ENCODE data around the gene HDAC4.

Gene HDAC4

GRCh38 chr2:239129147-239129920 lies 271.5 kb downstream of the HDAC4 start:
- H3K4me3 ChIP-seq (ENCODE audit: low read depth, low read length): no peak overlapping the region
- no peak for DNase-seq (ENCODE audit: low read depth)
- TF ChIP-seq CTCF (IDR thresholded peaks at IDR 0.05; ENCODE audit: insufficient read depth, low read depth, low read length, missing control alignments): no peak

GRCh38 chr2:239128706-239129105 lies 272.1 kb downstream of the HDAC4 start:
- no peak overlapping the region for H3K4me3 ChIP-seq (ENCODE audit: low read depth, low read length)
- TF ChIP-seq CTCF (IDR thresholded peaks at IDR 0.05; ENCODE audit: insufficient read depth, low read depth, low read length, missing control alignments): no peak
- no peak for DNase-seq (ENCODE audit: low read depth)

- DNase-seq (ENCODE audit: low read depth): no peak
- no peak for TF ChIP-seq CTCF (IDR thresholded peaks at IDR 0.05; ENCODE audit: insufficient read depth, low read depth, low read length, missing control alignments)
- H3K4me3 ChIP-seq (ENCODE audit: low read depth, low read length): no peak overlapping the region
Measured at GRCh38 chr2:239127513-239127912, 273.3 kb downstream of the HDAC4 start.

DNA sequence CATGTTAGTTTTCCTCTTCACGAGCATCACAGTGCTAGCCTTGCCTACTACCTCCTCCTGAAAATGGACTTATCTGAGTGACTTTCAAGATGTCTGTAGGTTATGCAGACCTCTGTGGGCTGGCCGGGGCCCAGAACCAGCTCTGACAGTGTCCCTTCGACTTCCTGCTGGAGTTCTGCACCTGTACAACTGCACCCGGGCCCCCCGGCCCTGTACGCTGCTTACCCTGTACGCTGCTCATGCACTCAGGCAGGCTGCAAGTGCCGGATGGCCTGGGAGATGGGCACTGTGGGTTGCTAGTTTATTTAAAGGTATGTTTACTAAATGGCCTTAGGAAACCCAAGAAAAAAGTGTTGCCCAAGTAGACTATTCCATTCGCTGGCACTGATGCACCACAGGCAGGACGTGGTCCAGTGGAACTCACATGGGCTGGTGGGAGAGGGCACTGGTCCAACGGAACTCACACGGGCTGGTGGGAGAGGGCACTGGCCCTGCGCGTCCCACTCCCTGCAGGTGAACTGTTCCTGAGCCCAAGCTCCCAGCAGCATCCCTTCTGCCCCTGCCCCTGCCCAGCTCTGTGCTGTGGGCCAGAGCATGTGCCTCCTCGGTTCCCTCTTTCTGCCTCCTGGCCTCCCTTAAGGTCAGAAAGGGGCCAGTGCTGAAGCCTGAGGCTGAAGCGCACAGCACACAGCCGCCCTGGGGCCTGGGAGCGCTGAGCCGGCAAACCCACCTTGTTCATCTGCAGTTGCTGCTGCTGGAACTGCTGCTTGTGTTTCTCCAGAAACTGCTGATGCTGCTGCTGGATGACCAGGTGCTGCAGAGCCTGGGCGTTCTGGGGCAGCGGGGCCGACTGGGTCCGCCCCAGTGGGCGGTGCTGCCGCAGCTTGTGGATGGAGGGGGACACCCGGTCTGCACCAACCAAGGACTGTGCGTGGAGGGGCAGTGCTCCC lies 274.8 kb downstream of the HDAC4 start:
- no peak for DNase-seq (ENCODE audit: low read depth)
- H3K4me3 ChIP-seq (ENCODE audit: low read depth, low read length): no peak overlapping the region
- TF ChIP-seq CTCF (IDR thresholded peaks at IDR 0.05; ENCODE audit: insufficient read depth, low read depth, low read length, missing control alignments): no peak

DNA sequence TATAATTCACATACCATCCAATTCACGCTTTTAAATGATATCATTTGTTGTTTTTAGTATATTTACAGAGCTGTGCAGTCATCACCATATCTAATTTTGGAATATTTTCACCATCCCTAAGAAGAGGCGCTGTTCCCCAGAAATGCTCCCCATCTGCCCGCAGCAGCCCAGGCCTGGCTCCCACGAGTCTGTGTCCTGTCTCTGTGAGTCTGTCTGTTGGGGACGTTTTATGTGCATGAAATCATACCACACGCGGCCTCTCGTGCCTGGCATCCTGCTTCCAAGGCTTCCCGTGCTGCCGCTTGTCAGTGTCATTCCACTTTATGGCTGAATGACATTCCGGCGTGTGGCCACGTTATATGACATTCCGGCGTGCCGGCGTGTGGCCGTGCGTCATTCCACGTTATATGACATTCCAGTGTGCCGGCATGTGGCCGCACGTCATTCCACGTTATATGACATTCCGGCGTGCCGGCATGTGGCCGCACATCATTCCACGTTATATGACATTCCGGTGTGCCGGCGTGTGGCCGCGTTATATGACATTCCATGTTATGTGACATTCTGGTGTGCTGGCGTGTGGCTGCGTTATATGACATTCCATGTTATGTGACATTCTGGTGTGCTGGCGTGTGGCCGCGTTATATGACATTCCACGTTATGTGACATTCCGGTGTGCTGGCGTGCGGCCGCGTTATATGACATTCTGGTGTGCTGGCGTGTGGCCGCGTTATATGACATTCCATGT lies 276.5 kb downstream of the HDAC4 start:
- no peak overlapping the region for H3K4me3 ChIP-seq (ENCODE audit: low read depth, low read length)
- no peak for DNase-seq (ENCODE audit: low read depth)
- no peak for TF ChIP-seq CTCF (IDR thresholded peaks at IDR 0.05; ENCODE audit: insufficient read depth, low read depth, low read length, missing control alignments)

DNA sequence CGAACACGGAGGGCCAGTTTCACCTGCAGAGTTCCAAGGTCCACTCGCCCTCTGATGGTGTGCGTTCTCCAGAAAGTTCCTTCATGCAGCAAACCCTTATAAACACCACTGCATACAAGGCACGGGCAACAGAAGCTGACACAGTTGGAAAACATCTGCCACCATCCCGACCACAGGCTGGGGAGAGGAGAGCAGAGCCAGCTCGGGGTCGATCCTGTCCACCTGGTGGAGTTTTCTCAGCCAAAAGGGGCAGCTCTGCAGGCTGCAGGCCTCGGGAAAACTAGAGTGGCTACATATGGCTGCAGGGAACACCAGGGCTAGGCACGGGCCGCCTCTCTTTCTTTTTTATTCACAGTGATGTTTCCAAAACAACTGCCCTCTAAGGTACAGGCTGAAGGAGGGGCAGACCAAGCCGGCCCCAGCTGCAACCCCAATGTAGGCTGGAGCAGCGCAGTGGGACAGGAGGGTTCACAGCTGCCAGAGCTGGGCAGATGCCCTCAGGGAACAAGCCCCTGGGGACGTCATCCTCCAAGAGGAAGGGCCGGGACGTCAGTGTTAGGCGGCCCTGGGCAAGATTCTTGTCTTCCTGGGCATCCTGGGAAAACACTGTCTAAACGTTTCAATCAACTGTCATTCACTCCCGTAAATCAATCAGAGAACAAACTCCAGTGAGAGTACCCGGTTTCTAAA lies 278.3 kb downstream of the HDAC4 start:
- no peak for DNase-seq (ENCODE audit: low read depth)
- TF ChIP-seq CTCF (IDR thresholded peaks at IDR 0.05; ENCODE audit: insufficient read depth, low read depth, low read length, missing control alignments): no peak
- no peak overlapping the region for H3K4me3 ChIP-seq (ENCODE audit: low read depth, low read length)

All from GM12865 (cell line).